Measurements from ENCODE around the gene LARP4B. TPM values are rescaled to one million over a fixed set of nuclear protein-coding genes. Genes with fewer than 3 reads are reported as not detected.

The LARP4B gene
- total RNA-seq, 1 donor from 2014 or later: 90.2 TPM

DNA sequence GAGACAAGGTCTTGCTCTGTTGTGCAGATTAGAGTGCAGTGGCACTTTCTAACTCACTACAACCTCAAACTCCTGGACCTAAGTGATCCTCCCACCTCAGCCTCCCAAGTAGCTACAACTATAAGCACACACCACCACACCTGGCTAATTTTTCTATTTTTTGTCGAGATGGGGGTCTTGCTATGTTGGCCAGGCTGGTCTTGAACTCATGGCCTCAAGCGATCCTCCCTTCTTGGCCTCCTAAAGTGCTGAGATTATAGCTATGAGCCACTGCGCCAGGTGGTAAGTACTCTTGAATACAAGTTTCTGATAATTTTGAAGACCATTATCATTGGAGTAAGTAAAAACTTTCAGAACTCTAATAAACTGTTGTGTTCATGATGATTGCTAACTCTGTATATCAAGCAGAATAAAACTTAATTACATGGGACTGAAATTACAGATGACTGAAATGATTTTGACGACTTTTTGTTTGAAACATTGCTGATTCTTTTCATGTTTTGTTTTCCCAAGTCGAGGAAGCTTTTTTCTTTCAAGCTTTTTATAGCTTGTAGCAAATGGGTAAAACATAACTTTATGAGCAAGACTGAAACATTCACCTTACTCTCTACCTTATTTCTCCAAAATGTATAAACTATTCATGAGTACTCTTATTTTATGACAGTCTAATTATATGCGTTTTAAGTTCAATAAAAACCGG, 14.6 kb downstream of the LARP4B start:
- no peak overlapping the region for H3K27ac Mint-ChIP-seq
- peaks cover 3% of the 10 kb centered on the region for H3K9me3 Mint-ChIP-seq
- DNase-seq (ENCODE audit: low spot score in 2 of 2, unreplicated experiment in 2 of 2): no peak
- H3K36me3 Mint-ChIP-seq: peaks cover 23% of the 10 kb centered on the region
- no peak for TF ChIP-seq CTCF (IDR thresholded peaks at IDR 0.05; ENCODE audit: unreplicated experiment)
- no peak overlapping the region for H3K4me3 Mint-ChIP-seq
- peaks cover 2% of the 10 kb centered on the region for H3K4me1 Mint-ChIP-seq
- no peaks in the 10 kb centered on the region for H3K27me3 Mint-ChIP-seq (ENCODE audit: low read depth)

DNA sequence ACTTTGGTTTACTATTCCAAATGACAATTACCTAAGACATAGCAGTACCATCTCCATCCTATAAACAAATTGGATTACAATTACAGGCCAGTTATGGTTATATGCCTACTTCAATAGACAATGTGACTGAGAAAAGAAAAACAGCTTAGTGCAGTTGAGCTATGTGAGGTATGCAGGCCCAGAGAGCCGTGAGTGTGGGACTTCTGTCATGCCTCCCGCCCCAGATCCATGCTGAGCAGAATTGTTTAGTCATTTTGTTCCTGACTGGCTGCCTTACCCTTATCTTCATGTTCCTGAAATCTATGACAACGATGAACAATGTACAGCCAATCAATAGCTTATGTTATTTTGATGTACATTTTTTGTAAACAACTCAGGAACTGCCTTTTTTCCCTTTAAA, 21.7 kb downstream of the LARP4B start:
- H3K4me1 Mint-ChIP-seq: peaks cover 12% of the 10 kb centered on the region
- no peaks in the 10 kb centered on the region for H3K9me3 Mint-ChIP-seq
- peaks cover 13% of the 10 kb centered on the region for H3K36me3 Mint-ChIP-seq
- TF ChIP-seq CTCF (IDR thresholded peaks at IDR 0.05; ENCODE audit: unreplicated experiment): no peak
- peak overlapping the region; percentile 88 for H3K27ac Mint-ChIP-seq
- no peaks in the 10 kb centered on the region for H3K27me3 Mint-ChIP-seq (ENCODE audit: low read depth)
- no peak for DNase-seq (ENCODE audit: low spot score in 2 of 2, unreplicated experiment in 2 of 2)
- no peak overlapping the region for H3K4me3 Mint-ChIP-seq

GRCh38 chr10:905972-906371, 25.5 kb downstream of the LARP4B start:
- H3K4me3 Mint-ChIP-seq: no peak overlapping the region
- peaks cover 12% of the 10 kb centered on the region for H3K4me1 Mint-ChIP-seq
- H3K9me3 Mint-ChIP-seq: no peaks in the 10 kb centered on the region
- DNase-seq (ENCODE audit: low spot score in 2 of 2, unreplicated experiment in 2 of 2): no peak
- peaks cover 18% of the 10 kb centered on the region for H3K36me3 Mint-ChIP-seq
- no peak for TF ChIP-seq CTCF (IDR thresholded peaks at IDR 0.05; ENCODE audit: unreplicated experiment)
- no peak overlapping the region for H3K27ac Mint-ChIP-seq
- H3K27me3 Mint-ChIP-seq (ENCODE audit: low read depth): no peaks in the 10 kb centered on the region

DNA sequence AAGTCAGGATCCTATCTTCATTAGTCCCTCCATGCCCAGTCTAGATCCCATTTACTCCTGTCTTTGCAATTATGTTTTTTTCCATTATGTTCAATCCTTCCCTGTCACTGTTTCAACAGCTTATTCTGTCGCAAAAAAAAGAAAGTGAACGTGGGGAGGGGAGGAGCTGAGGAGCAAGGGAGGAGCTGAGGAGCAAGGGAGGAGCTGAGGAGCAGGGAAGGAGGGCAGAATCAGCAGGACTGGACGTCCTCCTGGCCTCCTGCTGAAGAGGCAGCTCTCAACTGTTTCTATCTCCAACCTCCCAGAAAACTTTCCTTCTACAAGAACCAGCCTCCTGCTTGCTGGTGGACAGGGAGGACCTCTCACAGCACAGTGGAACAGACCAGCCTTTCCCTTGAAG, 26.0 kb downstream of the LARP4B start:
- peaks cover 8% of the 10 kb centered on the region for H3K4me1 Mint-ChIP-seq
- H3K9me3 Mint-ChIP-seq: no peaks in the 10 kb centered on the region
- no peak overlapping the region for H3K4me3 Mint-ChIP-seq

DNA sequence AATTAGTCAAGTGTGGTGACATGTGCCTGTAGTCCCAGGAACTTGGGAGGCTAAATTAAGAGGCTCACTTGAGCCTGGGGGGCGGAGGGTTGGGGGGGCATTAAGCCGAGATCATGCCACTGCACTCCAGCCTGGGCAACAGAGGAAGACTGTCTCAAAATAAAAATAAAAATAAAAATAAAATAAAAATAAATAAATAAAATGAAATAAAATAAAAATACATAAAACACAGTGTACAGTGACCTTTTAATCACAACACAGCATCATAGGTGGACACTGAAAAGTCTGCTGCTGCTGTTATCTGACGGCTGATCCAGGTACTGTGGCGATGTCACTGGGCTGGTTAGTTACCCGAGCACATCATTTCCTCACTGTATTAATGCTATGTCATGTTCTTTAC, 27.1 kb downstream of the LARP4B start:
- no peaks in the 10 kb centered on the region for H3K9me3 Mint-ChIP-seq
- H3K4me1 Mint-ChIP-seq: no peaks in the 10 kb centered on the region
- no peak for DNase-seq (ENCODE audit: low spot score in 2 of 2, unreplicated experiment in 2 of 2)
- TF ChIP-seq CTCF (IDR thresholded peaks at IDR 0.05; ENCODE audit: unreplicated experiment): no peak
- H3K36me3 Mint-ChIP-seq: peaks cover 17% of the 10 kb centered on the region
- H3K27me3 Mint-ChIP-seq (ENCODE audit: low read depth): no peaks in the 10 kb centered on the region
- no peak overlapping the region for H3K27ac Mint-ChIP-seq
- no peak overlapping the region for H3K4me3 Mint-ChIP-seq

More for the DNA sequence above, 26.0 kb downstream of the LARP4B start:
- H3K27ac Mint-ChIP-seq: no peak overlapping the region
- no peak for DNase-seq (ENCODE audit: low spot score in 2 of 2, unreplicated experiment in 2 of 2)
- no peak for TF ChIP-seq CTCF (IDR thresholded peaks at IDR 0.05; ENCODE audit: unreplicated experiment)
- no peaks in the 10 kb centered on the region for H3K27me3 Mint-ChIP-seq (ENCODE audit: low read depth)
- peaks cover 18% of the 10 kb centered on the region for H3K36me3 Mint-ChIP-seq

Data from mesothelial cell of epicardium (in vitro differentiated cells).